ENCODE measurements around the gene PLPPR5.

PLPPR5 gene

DNA sequence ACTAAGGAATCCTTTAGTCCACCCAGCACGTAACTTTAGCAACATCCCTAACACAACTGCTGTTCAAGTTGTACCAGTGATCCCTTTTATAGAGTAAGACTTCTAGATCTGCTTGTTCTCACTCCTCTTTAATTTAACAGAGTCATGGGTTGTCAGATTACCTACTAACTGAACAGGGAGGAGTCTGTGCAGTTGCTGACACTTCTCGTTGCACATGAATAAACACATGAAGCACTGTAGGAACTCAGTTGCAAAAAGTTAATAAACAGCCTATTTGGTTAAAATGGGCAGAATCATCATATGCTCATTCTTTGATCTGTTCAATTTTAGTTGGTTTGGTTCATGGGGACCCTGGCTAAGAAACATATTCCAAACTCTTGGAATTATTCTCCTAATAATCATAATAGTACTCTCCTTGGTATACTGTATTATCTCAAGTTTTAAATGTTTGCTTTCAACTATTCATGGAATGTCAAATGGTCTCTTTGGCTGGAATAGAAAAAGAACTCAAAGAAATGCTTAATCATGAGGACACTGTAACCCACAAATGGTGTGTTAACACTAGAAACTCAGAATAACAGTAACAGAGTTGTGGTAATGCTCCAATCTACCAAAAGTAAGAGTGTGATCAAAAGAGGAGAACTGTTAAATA, 15.6 kb downstream of the PLPPR5 start:
- H3K9me3 Mint-ChIP-seq, result no peaks in the 10 kb centered on the region
- no peak for DNase-seq
- H3K27me3 Mint-ChIP-seq, result no peaks in the 10 kb centered on the region

DNA sequence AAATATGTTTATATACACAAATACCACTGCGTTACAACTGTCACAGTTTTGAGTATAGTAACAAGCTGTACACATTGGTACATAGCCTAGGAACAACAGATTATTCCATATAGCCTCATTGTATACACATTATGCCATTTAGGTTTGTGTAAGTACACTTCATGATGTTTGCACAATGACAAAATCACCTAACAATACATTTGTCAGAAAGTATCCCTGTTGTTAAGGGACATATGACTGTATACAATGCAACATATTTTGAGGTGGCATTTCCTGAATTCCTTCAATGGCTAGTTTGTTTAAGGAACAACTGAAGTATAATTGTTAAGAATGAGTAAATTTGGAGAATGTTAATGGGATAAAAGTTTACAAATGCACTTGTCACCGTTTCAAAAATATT, 19.0 kb downstream of the PLPPR5 start:
- DNase-seq (no peak), ATAC-seq (no peak)
- Mint-ChIP-seq H3K4me1 (no peaks in the 10 kb centered on the region), H3K9me3 (peaks cover 0 to 5% of the 10 kb centered on the region in 2 donors), H3K4me3 (no peak overlapping the region), H3K27me3 (no peaks in the 10 kb centered on the region), H3K27ac (no peak overlapping the region)

More for the DNA sequence above, 15.6 kb downstream of the PLPPR5 start:
- Mint-ChIP-seq H3K27ac (no peak overlapping the region), H3K4me3 (no peak overlapping the region), H3K4me1 (peaks cover 12% of the 10 kb centered on the region)
- no peak for ATAC-seq

DNA sequence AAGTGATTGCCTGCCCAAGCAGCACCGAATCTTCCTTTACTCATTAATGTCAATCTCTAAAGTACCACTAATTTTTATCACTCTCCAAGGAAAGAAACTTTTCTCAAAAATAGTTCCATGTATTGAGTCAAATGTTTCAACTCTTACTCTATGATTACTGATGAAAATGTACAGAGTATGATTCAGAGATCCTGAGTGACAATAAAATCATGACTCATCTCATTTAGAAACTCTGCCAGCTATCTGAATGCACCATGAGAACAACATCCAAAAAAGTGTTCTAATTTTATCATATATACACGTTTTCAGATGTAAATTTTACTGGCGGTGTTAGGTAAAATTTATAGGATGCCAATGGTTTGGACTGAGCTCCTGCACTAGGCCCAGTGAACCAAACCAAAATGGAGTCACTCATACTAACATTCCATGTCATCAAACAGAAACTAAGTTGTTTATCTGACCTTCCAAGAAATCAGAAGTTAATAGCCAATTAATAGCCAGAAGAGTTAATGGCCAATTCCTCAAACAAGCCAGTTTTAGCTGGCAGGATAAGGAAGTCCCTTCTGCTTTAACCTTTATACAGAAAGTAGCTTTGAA, 22.6 kb downstream of the PLPPR5 start:
- Mint-ChIP-seq H3K27ac (no peak overlapping the region), H3K4me3 (no peak overlapping the region), H3K4me1 (no peaks in the 10 kb centered on the region), H3K9me3 (peaks cover 0 to 5% of the 10 kb centered on the region in 2 donors), H3K27me3 (no peaks in the 10 kb centered on the region)
- DNase-seq (no peak), ATAC-seq (no peak)

DNA sequence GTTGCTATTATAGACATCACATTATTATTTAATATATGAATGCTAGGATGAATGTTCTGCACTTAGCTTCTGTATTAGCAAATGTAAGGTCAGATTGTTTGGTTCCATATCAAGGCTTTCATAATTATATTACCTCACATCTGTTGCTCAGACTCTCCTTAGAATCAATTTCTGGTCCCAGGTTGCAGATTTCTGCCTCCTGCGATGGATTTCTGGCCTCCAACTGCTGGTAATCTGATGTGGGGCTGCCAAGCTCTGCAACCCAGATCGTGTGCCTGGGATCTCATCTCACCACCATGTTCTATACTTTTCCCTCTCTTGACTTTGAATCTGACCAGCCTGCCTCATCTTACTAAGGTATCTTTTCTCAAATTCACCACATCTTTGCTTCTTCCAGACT, 25.2 kb downstream of the PLPPR5 start:
- Mint-ChIP-seq H3K4me1 (no peaks in the 10 kb centered on the region), H3K9me3 (peaks cover 0 to 5% of the 10 kb centered on the region in 2 donors), H3K27me3 (no peaks in the 10 kb centered on the region), H3K4me3 (no peak overlapping the region), H3K27ac (no peak overlapping the region)
- ATAC-seq (no peak), DNase-seq (no peak)

DNA sequence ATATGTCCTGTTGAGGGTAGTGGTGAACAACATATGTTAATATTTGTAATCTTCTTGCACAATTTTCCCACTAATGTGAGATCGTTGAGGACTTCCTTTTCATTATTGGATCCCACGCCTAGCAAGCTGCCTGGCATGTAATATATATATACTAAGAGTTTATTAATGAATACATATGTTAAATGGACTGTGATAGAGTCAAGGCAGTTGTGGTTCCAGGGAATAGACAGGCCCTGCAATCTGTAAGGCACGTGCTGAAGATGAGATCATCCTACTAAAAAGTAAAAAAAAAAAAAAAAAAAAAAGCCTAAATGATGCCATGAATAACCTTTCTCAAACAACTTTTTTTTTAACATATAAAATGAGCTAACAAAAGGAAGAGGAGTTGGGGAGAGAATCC, 28.9 kb downstream of the PLPPR5 start:
- H3K4me1 Mint-ChIP-seq, result no peaks in the 10 kb centered on the region
- H3K27ac Mint-ChIP-seq, result no peak overlapping the region
- no peak overlapping the region for H3K4me3 Mint-ChIP-seq
- H3K9me3 Mint-ChIP-seq, result no peaks in the 10 kb centered on the region
- ATAC-seq (no peak), DNase-seq (no peak)
- H3K27me3 Mint-ChIP-seq, result no peaks in the 10 kb centered on the region

DNA sequence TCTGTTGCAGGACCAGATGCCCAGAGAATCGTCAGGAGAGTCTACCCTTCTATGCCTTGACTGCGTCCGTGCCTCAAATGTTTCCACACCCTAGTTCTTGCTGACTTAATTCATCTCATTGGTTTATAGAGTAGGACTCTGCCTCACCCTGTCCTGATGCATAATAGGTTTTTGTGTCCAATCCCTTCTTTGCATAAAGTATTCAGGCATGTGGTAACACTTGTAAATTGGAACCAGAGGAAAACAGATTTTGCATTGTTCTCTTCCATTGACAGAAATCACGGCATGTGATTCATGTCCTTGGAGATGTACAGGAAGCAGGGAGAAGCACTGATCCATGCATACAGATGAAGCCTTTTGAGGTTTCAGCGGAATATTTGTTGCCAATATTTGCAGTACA, 29.5 kb downstream of the PLPPR5 start:
- ATAC-seq (no peak), DNase-seq (no peak)
- Mint-ChIP-seq H3K4me3 (no peak overlapping the region), H3K27ac (no peak overlapping the region), H3K9me3 (no peaks in the 10 kb centered on the region), H3K27me3 (no peaks in the 10 kb centered on the region), H3K4me1 (no peaks in the 10 kb centered on the region)

DNA sequence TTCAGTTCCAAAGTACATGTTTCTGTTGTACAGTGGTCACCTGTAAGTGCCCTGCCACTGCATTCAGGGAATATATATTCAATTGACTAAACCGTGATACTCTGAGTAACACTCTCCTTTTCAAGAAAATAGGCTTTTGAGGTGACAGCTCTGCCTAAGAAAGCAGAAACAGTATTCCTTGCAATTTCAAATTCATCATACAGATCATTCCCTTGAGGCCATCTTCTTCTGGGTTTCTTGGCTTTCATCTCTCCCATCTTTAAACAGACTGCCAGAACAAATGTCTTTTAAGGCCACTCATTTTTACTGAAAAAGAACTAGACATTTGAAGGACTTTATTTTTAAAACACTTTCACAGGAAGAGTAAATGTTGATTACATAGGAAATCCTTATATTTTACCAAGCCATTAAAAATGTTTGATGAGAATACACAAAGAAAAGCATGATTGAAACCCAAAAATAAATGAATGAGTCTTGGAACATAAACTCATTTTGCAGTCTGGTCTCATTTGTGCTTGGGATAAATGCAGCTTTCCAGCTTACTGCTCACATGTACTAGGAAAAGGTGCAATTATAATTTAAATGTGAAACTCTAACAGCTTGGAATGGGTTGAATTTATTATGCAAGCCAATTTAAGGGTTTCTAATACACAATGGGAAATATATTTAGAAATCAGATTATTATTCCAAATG, 34.7 kb downstream of the PLPPR5 start:
- ATAC-seq (no peak), DNase-seq (no peak)
- Mint-ChIP-seq H3K4me1 (peaks cover 10% of the 10 kb centered on the region), H3K9me3 (no peaks in the 10 kb centered on the region), H3K4me3 (no peak overlapping the region), H3K27ac (no peak overlapping the region), H3K27me3 (no peaks in the 10 kb centered on the region)

DNA sequence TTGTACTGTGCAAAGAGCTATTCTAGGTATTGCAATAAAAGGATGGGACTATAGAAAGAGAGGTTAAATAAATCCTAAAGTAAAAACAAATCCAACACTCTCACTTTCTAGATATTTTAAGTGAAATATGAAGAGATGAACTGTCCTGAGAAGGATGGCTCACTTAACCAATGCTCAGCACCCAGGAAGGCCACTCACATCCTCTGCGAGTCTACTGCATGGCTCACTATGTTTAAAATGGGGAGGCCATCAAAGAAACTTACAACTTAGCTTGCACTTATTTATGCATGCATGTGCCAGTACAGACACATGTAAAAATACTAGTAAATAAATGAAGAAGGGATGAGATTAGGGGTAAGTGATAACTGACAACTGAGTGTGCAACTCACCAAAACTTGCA, 37.5 kb downstream of the PLPPR5 start:
- Mint-ChIP-seq H3K4me3 (no peak overlapping the region), H3K4me1 (peaks cover 11% of the 10 kb centered on the region), H3K27me3 (no peaks in the 10 kb centered on the region), H3K9me3 (no peaks in the 10 kb centered on the region), H3K27ac (no peak overlapping the region)
- DNase-seq, result no peak
- no peak for ATAC-seq

DNA sequence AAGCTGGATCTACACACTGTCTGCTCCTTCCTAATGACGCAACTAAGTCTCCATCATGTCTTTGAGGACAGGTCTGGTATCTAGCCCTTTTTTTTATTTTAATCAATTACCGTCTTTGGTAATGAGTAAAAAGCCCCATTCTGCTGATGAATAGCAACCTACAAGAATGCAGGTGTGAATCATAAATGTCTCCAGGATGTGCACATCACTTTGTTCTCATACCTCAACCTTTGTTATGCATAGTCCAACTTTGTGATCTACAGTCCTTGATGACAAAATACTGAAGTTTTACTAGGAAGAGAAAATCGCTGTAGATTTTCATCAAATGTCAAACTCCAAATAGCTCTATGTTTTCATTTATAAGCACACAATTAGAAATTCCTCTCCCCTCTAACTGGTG, 39.3 kb downstream of the PLPPR5 start:
- DNase-seq, result no peak
- H3K27me3 Mint-ChIP-seq, result no peaks in the 10 kb centered on the region
- H3K27ac Mint-ChIP-seq, result peak overlapping the region in 1 of 2 donors; percentile 57
- H3K4me1 Mint-ChIP-seq, result peaks cover 11% of the 10 kb centered on the region
- peak; percentile 45 for ATAC-seq
- no peaks in the 10 kb centered on the region for H3K9me3 Mint-ChIP-seq
- H3K4me3 Mint-ChIP-seq, result no peak overlapping the region

DNA sequence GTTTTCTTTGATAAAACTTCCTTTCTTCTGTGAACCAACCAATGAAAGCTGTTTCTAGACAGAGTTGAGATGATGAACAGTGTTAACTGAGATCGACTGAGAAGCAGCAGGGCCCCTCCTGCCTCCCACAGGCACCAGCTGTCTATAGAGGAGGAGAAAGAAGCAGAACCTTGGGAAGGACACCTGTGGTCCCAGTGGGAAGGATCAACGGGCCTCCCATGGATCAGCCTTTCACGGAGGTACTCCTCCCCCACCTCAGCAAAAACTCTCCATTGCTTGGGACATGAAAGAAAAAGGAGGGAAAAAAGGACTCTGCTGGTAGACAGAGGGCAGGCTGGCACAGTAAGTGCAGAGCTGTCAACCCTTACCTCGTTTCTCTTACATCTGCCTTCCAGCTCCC, 40.5 kb downstream of the PLPPR5 start:
- peak overlapping the region in 1 of 2 donors; percentile 21 for H3K27ac Mint-ChIP-seq
- H3K27me3 Mint-ChIP-seq, result no peaks in the 10 kb centered on the region
- no peak for DNase-seq
- H3K9me3 Mint-ChIP-seq, result no peaks in the 10 kb centered on the region
- ATAC-seq, result no peak
- no peak overlapping the region for H3K4me3 Mint-ChIP-seq
- peaks cover 11% of the 10 kb centered on the region for H3K4me1 Mint-ChIP-seq

DNA sequence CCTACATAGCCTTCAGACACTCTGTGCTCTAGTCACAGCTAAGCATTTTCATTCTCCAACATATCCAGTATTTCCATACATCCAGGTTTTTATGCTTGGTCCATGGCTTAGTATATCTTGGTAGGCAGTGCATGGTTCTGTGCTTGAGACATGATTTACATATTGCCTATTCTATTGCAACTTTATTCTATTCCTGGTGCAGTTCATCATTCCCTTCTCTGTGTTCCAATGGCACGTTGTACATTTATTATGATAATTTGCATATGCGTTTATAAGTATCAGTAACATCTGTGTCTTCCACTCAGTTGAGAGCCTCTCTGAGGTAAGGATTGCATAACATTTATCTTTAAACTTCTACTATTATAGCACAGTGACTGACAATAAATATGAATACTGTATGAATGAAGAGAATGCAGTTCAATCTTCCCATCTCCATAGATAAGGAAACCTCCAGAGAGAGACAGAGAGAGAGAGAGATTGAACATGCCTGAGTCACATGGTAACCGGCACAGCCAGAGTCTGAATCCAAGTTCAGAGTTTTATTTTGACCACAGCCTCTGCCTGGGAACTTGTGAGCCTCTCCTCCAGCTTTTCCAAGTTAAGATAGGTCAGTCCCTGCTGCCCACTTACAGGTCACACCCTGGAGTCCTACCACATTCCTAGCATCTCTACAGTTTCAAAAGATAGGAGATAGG, 41.5 kb downstream of the PLPPR5 start:
- peaks cover 0 to 7% of the 10 kb centered on the region in 2 donors for H3K9me3 Mint-ChIP-seq
- no peak overlapping the region for H3K27ac Mint-ChIP-seq
- ATAC-seq, result no peak
- peaks cover 11% of the 10 kb centered on the region for H3K4me1 Mint-ChIP-seq
- no peak overlapping the region for H3K4me3 Mint-ChIP-seq
- DNase-seq, result no peak
- H3K27me3 Mint-ChIP-seq, result no peaks in the 10 kb centered on the region

DNA sequence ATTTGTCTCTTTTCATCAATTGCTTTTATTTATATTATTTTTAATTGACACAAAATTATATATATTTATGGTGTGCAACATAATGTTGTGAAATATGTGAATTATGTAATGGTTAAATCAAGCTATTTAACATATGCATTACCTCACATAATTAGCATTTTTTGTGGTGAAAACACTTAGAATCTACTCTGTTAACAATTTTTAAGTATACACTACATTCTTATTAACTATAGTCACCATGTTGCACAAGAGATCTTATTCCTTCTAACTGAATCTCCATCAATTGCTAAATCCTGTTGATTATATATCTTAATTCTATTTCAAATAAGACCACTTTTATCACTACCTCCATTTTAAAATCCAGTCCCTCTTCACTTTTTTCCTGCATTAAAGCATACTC, 42.5 kb downstream of the PLPPR5 start:
- Mint-ChIP-seq H3K9me3 (peaks cover 0 to 7% of the 10 kb centered on the region in 2 donors), H3K27ac (no peak overlapping the region), H3K4me3 (no peak overlapping the region), H3K4me1 (peaks cover 11% of the 10 kb centered on the region), H3K27me3 (no peaks in the 10 kb centered on the region)
- ATAC-seq, result no peak
- no peak for DNase-seq

DNA sequence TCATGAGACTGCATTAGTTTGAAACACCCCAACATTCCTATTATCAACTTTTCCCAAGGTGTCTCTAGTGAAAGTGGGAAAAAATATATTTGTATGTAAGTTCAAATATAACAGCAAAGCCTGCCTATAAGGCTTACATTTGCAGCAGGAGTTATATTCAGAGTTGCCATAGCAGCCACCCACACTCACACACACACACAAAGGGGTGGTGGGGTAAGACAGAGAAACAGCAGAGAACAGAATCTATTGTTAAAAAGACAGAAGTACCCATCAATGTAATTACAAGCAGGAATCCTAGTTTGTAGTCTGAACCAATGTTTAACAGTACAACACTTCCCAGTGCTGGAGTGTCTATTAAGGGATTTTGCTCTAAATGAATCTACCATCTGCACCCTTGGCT, 55.0 kb downstream of the PLPPR5 start:
- Mint-ChIP-seq H3K9me3 (no peaks in the 10 kb centered on the region), H3K4me1 (no peaks in the 10 kb centered on the region), H3K27ac (no peak overlapping the region), H3K27me3 (no peaks in the 10 kb centered on the region), H3K4me3 (no peak overlapping the region)
- ATAC-seq (no peak), DNase-seq (no peak)

DNA sequence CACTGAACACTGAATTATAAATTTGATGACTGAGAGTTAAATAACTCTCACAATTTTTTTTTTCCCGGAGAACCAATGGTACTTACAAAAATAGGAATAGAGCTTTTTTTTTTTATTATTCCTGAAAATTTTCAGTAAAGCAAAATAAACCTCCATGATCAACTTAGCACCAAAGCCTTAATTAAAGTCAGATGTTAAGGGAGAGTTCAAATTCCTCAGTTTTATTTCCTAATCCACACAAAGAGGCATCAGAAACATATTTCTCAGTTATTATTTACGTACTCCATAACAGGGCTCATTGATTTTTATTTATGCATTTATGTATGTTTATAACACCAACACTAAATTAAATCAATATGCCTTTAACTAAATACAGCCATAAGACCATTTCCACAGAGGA, 55.5 kb downstream of the PLPPR5 start:
- Mint-ChIP-seq H3K4me1 (no peaks in the 10 kb centered on the region), H3K27me3 (no peaks in the 10 kb centered on the region), H3K9me3 (no peaks in the 10 kb centered on the region), H3K4me3 (no peak overlapping the region), H3K27ac (no peak overlapping the region)
- no peak for ATAC-seq
- no peak for DNase-seq

DNA sequence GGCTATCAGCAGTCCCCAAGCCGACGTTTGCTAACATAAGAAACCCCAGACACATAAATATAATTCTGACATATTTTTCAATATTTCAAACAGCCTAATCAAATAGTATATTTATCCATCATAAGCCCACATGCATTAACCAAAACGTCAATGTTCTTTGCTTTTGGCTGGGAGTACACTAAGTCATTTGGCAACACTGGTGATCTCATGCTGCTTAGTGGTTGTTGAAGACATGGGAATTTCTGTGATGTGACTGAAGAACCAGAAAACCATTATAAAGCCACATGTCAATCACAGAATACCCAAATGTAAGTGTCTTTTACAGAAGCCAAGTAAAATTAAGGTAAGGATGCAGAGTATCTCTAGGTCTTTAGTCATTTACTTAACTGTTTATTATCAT, 57.6 kb downstream of the PLPPR5 start:
- ATAC-seq (no peak), DNase-seq (no peak)
- Mint-ChIP-seq H3K27ac (no peak overlapping the region), H3K4me1 (no peaks in the 10 kb centered on the region), H3K27me3 (no peaks in the 10 kb centered on the region), H3K9me3 (no peaks in the 10 kb centered on the region), H3K4me3 (no peak overlapping the region)

DNA sequence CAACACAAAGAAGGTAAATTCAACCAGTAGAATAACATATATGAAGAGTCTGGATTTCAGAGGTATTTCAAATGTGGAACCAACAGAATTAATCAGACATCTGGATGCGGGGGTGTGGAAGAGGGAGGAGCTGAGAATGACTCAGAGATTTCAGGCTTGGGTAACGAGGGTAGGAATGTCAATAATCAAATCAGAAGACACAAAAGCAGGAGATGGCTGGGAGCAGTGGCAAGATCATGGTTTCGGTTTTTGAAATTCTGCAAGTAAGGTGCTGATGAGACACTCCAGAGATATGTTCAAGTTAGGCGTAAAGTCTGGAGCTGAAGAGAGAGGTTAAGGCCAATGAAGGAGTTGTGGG, 64.0 kb downstream of the PLPPR5 start:
- ATAC-seq, result peak; percentile 49
- Mint-ChIP-seq H3K9me3 (no peaks in the 10 kb centered on the region), H3K27me3 (no peaks in the 10 kb centered on the region), H3K4me1 (peaks cover 17% of the 10 kb centered on the region), H3K4me3 (no peak overlapping the region), H3K27ac (peak overlapping the region in 1 of 2 donors; percentile 24)
- DNase-seq, result no peak
